T-cell (primary cell): ENCODE data around the gene FNBP1. TPM values are rescaled to one million over a fixed set of nuclear protein-coding genes. Genes with fewer than 3 reads are reported as not detected.
"Not testable (repeated sequence)": the region's sequence is repeated elsewhere in the genome, so short reads cannot be mapped to it uniquely, and the experiment has no call there.

ENCODE experiments used
- ATAC-seq, 4 experiments: fragments of 200-7000 bp in 3 of 4; fragments of 150-1000 bp in 1 of 4; cut with Tn5 transposase; replicated peaks in 1 of 4; 1 replicate in 3 of 4; 2 replicates in 1 of 4; pipeline ENCODE4 v1.10.0; 2021; ENCODE audit warnings: moderate library complexity in 3 of 4, mild to moderate bottlenecking in 2 of 4, moderate number of reproducible peaks in 1 of 4
- CTCF ChIA-PET, 2 donors: fragments of 300-600 bp; sonication (Branson Sonifier 250); formaldehyde crosslinking; loops; one replicate each; lab custom pipeline; 2022; ENCODE audit warnings: antibody characterized with exemption in 2 of 2; lab: Charles Lee
- POLR2A ChIA-PET, 2 donors: fragments of 300-600 bp; sonication (Branson Sonifier 250); formaldehyde crosslinking; loops; one replicate each; lab custom pipeline; 2022; ENCODE audit warnings: antibody characterized with exemption in 2 of 2; lab: Charles Lee
- DNase-seq, 35 experiments: peaks; one replicate each; pipeline versions ENCODE4 v3.0.0 to v3.0.0-alpha.2; 2013 to 2023
- H3K27ac ChIP-seq: one replicate; pipeline ENCODE4 v1.5.1; 2013; ENCODE audit warnings: low read length
- H3K27me3 ChIP-seq, 2 experiments: replicated peaks in 1 of 2; 1 replicate in 1 of 2; 2 replicates in 1 of 2; pipeline versions ENCODE4 v1.6.1 to v1.7.0; 2013; ENCODE audit warnings: low read length in 1 of 2, mixed read lengths in 1 of 2; ENCODE audit not compliant: control insufficient read depth in 2 of 2, insufficient read depth in 2 of 2; ENCODE audit errors: extremely low read depth in 1 of 2
- H3K36me3 ChIP-seq, 2 donors: 1 replicate in 1 of 2; 2 replicates in 1 of 2; pipeline versions ENCODE4 v1.6.1 to v1.7.0; 2013; ENCODE audit warnings: low read length in 1 of 2; ENCODE audit not compliant: control insufficient read depth in 2 of 2, insufficient read depth in 1 of 2; ENCODE audit errors: extremely low read depth in 1 of 2
- H3K4me1 ChIP-seq, 2 experiments: 1 replicate in 1 of 2; 2 replicates in 1 of 2; pipeline versions ENCODE4 v1.6.1 to v1.7.0; 2013; ENCODE audit warnings: low read length in 2 of 2, mixed read lengths in 1 of 2; ENCODE audit not compliant: insufficient read depth in 2 of 2, control insufficient read depth in 1 of 2; ENCODE audit errors: extremely low read depth in 1 of 2
- H3K4me3 ChIP-seq, 2 donors: 1 replicate in 1 of 2; 2 replicates in 1 of 2; pipeline versions ENCODE4 v1.5.1 to v1.7.0; 2013; ENCODE audit warnings: mild to moderate bottlenecking in 2 of 2, low read length in 1 of 2, moderate library complexity in 1 of 2; ENCODE audit not compliant: control insufficient read depth in 1 of 2; ENCODE audit errors: extremely low read depth in 1 of 2
- H3K9me3 ChIP-seq: 2 replicates; pipeline ENCODE4 v1.7.0; 2013
- H3K27ac Mint-ChIP-seq, 2 donors: one replicate each; pipeline ENCODE4 v1.8.0; 2020 to 2021; ENCODE audit warnings: mild to moderate bottlenecking in 2 of 2, mixed read lengths in 2 of 2
- H3K27me3 Mint-ChIP-seq, 2 donors: one replicate each; pipeline ENCODE4 v1.8.0; 2021 to 2022; ENCODE audit warnings: mixed read lengths in 2 of 2
- H3K36me3 Mint-ChIP-seq: one replicate; pipeline ENCODE4 v1.8.0; 2021; ENCODE audit warnings: mixed read lengths
- H3K4me1 Mint-ChIP-seq, 3 donors: one replicate each; pipeline ENCODE4 v1.8.0; 2020 to 2022; ENCODE audit warnings: mixed read lengths in 3 of 3, mild to moderate bottlenecking in 1 of 3
- H3K4me3 Mint-ChIP-seq, 3 donors: one replicate each; pipeline ENCODE4 v1.8.0; 2020 to 2022; ENCODE audit warnings: mild to moderate bottlenecking in 3 of 3, mixed read lengths in 3 of 3, moderate library complexity in 3 of 3
- H3K9me3 Mint-ChIP-seq, 3 donors: one replicate each; pipeline ENCODE4 v1.8.0; 2020 to 2022; ENCODE audit warnings: mixed read lengths in 3 of 3
- WGBS: methylation state at CpG from one replicate; pipeline ENCODE4 v1.1.5; 2013; ENCODE audit warnings: missing lambda C conversion rate; ENCODE audit not compliant: insufficient coverage; 5-methylcytosine and 5-hydroxymethylcytosine counted together
- total RNA-seq, 35 experiments: library from RNA in 6 of 35; stranded (reverse) in 6 of 35; fragments of 120-200 nt in 1 of 35; gene quantifications; one replicate each; pipeline versions ENCODE4 v1.2.1 to v1.2.4 and lab custom pipeline; 2013 to 2026

FNBP1 gene
- total RNA-seq, 5 donors from 2014 or later (not counting 1 experiment from before 2014, with no cell fraction given) = 166 to 211 (median 182) TPM

- ATAC-seq (no peak), DNase-seq (no peak)
- peaks cover 2 to 3% (median 3%) of the 10 kb centered on the region in 3 donors for H3K9me3 Mint-ChIP-seq
- CTCF ChIA-PET = no interaction called here
- 78% methylated on average over 1 of the region's 5 CpGs for WGBS
- H3K36me3 Mint-ChIP-seq = peaks cover 27% of the 10 kb centered on the region
- Histone ChIP-seq H3K27ac (no peak overlapping the region), H3K4me3 (no peak overlapping the region), H3K36me3 (peaks cover 7 to 16% of the 10 kb centered on the region in 2 donors), H3K27me3 (no peaks in the 10 kb centered on the region), H3K9me3 (no peaks in the 10 kb centered on the region), H3K4me1 (peaks cover 5 to 44% of the 10 kb centered on the region in 2 experiments)
- no peak overlapping the region for H3K4me3 Mint-ChIP-seq
- H3K4me1 Mint-ChIP-seq = peaks cover 61 to 71% (median 66%) of the 10 kb centered on the region in 3 donors
- POLR2A ChIA-PET = interaction anchor here (0.5 to 1.1 kb wide), 3 partner anchors 14 to 92 kb away, joined by 3 to 11 read pairs (median 6); no protein-coding TSS in a partner anchor
- peak overlapping the region in 1 of 2 donors; percentile 52 for H3K27ac Mint-ChIP-seq
- H3K27me3 Mint-ChIP-seq = no peaks in the 10 kb centered on the region
These were observed 27.5 kb downstream of the FNBP1 start for GRCh38 chr9:130015353-130016019.

GRCh38 chr9:130013326-130013725 lies 29.7 kb downstream of the FNBP1 start:
- Histone ChIP-seq H3K4me1 (peaks cover 5 to 46% of the 10 kb centered on the region in 2 experiments), H3K27me3 (no peaks in the 10 kb centered on the region), H3K9me3 (no peaks in the 10 kb centered on the region), H3K4me3 (no peak overlapping the region), H3K27ac (peak overlapping the region; percentile 25), H3K36me3 (peaks cover 7 to 9% of the 10 kb centered on the region in 2 donors)
- Mint-ChIP-seq H3K9me3 (peaks cover 2 to 3% (median 3%) of the 10 kb centered on the region in 3 donors), H3K27ac (peak overlapping the region; percentile 64 to 84), H3K36me3 (peaks cover 25% of the 10 kb centered on the region), H3K27me3 (no peaks in the 10 kb centered on the region), H3K4me3 (no peak overlapping the region), H3K4me1 (peaks cover 68 to 78% (median 73%) of the 10 kb centered on the region in 3 donors)
- POLR2A ChIA-PET = no interaction called here
- DNase-seq (no peak), ATAC-seq (no peak)
- CTCF ChIA-PET = interaction anchor here in 1 of 2 donors (0.8 kb wide), 1 partner anchor 18 kb away, joined by 3 read pairs; no protein-coding TSS in a partner anchor
- no CpG with 5 or more reads among the region's 2 CpGs for WGBS

GRCh38 chr9:130010151-130010988 lies 32.6 kb downstream of the FNBP1 start:
- ChIA-PET CTCF (interaction anchor here in 1 of 2 donors (0.7 to 1.6 kb wide), 7 partner anchors 10 to 47 kb away, joined by 3 to 9 read pairs (median 5); no protein-coding TSS in a partner anchor), POLR2A (interaction anchor here (0.6 to 1.3 kb wide), 15 partner anchors 10 to 175 kb away, joined by 3 to 7 read pairs (median 4); no protein-coding TSS in a partner anchor)
- Histone ChIP-seq H3K4me3 (no peak overlapping the region), H3K27ac (peak overlapping the region; percentile 98), H3K36me3 (peaks cover 0 to 3% of the 10 kb centered on the region in 2 donors), H3K4me1 (peaks cover 8 to 60% of the 10 kb centered on the region in 2 experiments), H3K9me3 (no peaks in the 10 kb centered on the region), H3K27me3 (no peaks in the 10 kb centered on the region)
- Mint-ChIP-seq H3K27me3 (no peaks in the 10 kb centered on the region), H3K36me3 (peaks cover 15% of the 10 kb centered on the region), H3K9me3 (peaks cover 0 to 3% (median 0%) of the 10 kb centered on the region in 3 donors), H3K4me1 (peaks cover 85 to 87% (median 85%) of the 10 kb centered on the region in 3 donors), H3K27ac (peak overlapping the region; percentile 82 to 86), H3K4me3 (peak overlapping the region in 2 of 3 donors; percentile 11 to 54)
- DNase-seq (peak in 31 of 35 experiments; percentile 17 to 90 (median 53)), ATAC-seq (peak; percentile 41 to 82 (median 54))
- WGBS = 53% methylated on average over 2 of the region's 5 CpGs

- H3K9me3 Mint-ChIP-seq, H3K4me3 ChIP-seq, H3K27me3 ChIP-seq, DNase-seq, H3K9me3 ChIP-seq, H3K36me3 ChIP-seq, ATAC-seq, H3K27me3 Mint-ChIP-seq: not testable (repeated sequence)
- ChIA-PET CTCF (interaction anchor here in 1 of 2 donors (0.6 to 1.6 kb wide), 4 partner anchors 22 to 36 kb away, joined by 3 to 9 read pairs (median 6); no protein-coding TSS in a partner anchor), POLR2A (interaction anchor here in 1 of 2 donors (1.2 to 1.3 kb wide), 2 partner anchors 9 to 47 kb away, joined by 5 read pairs; no protein-coding TSS in a partner anchor)
- Mint-ChIP-seq H3K36me3 (peaks cover 12% of the 10 kb centered on the region), H3K4me1 (peaks cover 81 to 86% (median 81%) of the 10 kb centered on the region in 3 donors), H3K27ac (peak overlapping the region; percentile 86 to 91), H3K4me3 (peak overlapping the region in 1 of 3 donors; percentile 35)
- Histone ChIP-seq H3K4me1 (peaks cover 8 to 62% of the 10 kb centered on the region in 2 experiments), H3K27ac (peak overlapping the region; percentile 98)
- 100% methylated on average over 1 of the region's 10 CpGs for WGBS
These were observed 33.4 kb downstream of the FNBP1 start for GRCh38 chr9:130009546-130009945.

- POLR2A ChIA-PET = interaction anchor here (0.5 to 1.3 kb wide), 8 partner anchors 8 to 122 kb away, joined by 3 to 11 read pairs (median 4); no protein-coding TSS in a partner anchor
These were observed 34.5 kb downstream of the FNBP1 start for GRCh38 chr9:130008538-130008937.

More at GRCh38 chr9:130008538-130008937, 34.5 kb downstream of the FNBP1 start:
- Histone ChIP-seq H3K36me3 (peaks cover 0 to 3% of the 10 kb centered on the region in 2 donors), H3K27me3 (no peaks in the 10 kb centered on the region), H3K9me3 (no peaks in the 10 kb centered on the region), H3K27ac (peak overlapping the region; percentile 98), H3K4me3 (no peak overlapping the region), H3K4me1 (peaks cover 7 to 69% of the 10 kb centered on the region in 2 experiments)
- no peak for DNase-seq
- H3K27ac Mint-ChIP-seq = peak overlapping the region; percentile 86 to 91
- peaks cover 83 to 85% (median 84%) of the 10 kb centered on the region in 3 donors for H3K4me1 Mint-ChIP-seq
- peaks cover 0 to 3% (median 0%) of the 10 kb centered on the region in 3 donors for H3K9me3 Mint-ChIP-seq
- no peaks in the 10 kb centered on the region for H3K27me3 Mint-ChIP-seq
- H3K36me3 Mint-ChIP-seq = peaks cover 10% of the 10 kb centered on the region
- WGBS = 35% methylated on average over 3 of the region's 5 CpGs
- CTCF ChIA-PET = interaction anchor here in 1 of 2 donors (0.5 to 1.8 kb wide), 2 partner anchors 44 to 64 kb away, joined by 3 to 7 read pairs; no protein-coding TSS in a partner anchor
- ATAC-seq = no peak
- H3K4me3 Mint-ChIP-seq = peak overlapping the region; percentile 6 to 35 (median 25)
